HG03469 (cell line): ENCODE measurements around the gene MRPS23.

Source experiments
- ATAC-seq: cut with Tn5 transposase; IDR thresholded peaks from one replicate; pipeline ENCODE4 v1.9.1; 2021; ENCODE audit warnings: mild to moderate bottlenecking, moderate library complexity, moderate number of reproducible peaks; ENCODE audit not compliant: unreplicated experiment

MRPS23 gene

DNA sequence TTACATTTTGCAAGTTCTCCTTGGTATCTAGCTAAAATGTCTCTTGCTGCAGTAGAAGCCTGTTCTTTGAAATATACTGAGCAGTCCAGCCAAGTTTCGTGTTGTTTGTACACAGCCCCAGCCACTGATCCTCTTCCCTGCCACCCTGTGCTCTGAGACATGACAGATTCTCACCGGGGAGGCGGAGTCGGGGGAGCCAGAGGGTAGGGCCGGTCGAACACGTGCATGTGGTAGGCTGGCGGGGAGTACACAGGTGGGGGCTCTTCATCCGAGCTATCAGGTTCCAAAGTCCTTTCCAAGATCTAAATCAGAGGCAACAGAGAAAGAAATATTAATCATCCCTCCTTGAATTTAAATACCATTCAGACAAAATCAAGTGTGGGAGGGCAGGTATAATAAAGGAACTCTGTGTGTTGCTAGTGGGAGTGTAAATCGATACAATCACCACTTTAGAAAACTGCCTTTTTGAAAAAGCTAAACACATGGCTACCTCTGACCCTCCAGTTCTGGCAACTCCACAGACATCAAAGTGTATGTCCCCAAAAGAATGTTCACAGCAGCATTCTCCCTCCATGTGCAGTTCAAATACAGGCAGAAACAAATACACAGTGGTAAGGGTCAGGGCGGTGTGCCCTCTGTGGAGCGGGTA is 29.7 kb upstream of the MRPS23 start:
- ATAC-seq = no peak

DNA sequence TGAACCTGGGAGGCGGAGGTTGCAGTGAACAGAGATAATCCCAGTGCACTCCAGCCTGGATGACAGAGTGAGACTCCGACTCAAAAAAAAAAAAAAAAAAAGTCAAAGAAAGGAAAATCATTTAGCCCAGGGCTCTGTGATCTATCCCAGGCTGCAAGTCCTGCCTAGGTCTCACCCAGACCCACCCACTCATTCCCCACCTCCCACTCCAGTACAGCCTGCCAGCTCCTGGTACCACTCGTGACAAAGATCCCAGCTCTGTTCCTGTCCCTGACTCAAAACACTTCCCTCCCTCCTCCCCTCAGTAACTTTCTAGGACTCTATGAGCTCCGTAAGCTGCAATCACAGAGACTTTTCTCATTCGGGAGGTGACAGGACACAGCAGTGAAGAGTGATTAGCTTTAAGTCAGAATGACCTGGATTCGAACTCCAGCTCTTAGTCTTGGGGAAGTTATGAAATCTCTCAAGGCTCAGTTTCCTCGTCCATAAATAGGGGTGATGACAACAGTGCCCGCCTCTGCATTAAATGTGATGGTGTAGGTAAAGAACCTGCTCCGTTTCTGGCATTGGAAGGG is 28.0 kb upstream of the MRPS23 start:
- no peak for ATAC-seq

DNA sequence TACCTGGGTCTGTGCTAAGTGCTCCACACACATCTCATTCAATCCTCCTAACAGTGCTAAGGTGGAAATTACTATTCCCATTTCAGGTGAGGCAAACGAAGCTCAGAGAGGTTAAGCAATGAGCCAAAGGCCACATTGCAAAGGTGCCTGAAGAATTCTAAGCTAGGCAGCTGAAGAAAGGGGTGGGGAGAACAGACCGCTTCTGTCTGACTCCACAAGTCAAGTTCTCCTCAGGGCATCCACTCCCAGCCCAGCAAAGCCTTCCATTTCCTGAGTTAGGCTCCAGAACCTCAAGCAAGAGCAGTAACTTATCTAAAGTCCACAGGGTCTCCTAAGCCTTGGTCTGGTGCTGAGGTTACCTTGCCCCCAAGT is 27.0 kb upstream of the MRPS23 start:
- ATAC-seq = no peak

DNA sequence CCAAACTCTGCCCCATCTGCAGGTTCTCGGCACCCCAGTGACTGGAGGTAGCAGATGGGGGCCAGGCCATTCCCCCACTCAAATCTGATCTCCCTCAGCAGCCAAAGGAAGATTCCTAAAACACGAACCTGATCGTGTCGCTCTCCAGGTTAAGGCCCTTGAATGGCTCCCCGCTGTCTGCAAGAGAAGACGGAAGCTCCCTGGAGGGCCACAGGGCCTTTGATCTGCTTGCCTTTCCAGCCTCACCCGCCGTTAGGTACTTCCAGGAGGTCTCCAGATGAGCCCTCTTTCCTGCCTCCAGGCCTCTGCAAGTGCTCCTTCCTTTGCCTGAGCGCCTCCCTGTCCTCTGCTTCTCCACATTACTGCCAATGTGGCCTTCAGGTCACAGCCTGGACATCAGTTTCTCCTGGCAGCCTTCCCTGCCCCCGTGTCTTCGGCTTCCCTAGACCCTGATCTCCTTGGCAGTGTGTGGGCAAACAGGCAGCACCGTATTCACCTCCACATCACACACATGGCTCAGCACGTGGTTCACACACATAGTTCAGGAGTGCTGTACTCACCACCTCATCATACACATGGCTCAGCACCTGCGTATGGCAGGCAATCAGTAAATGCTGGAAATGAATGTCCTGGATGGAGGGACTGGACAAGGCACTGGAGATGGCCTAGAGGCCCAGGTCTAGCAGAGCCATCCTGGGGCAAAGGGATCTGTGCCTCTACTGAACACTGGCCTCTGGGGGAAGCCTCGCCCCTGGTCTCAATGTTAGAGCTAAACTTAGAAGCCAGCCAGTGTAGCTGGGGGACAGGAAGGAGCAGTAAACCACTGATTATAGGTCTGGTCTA is 26.4 kb upstream of the MRPS23 start:
- no peak for ATAC-seq

DNA sequence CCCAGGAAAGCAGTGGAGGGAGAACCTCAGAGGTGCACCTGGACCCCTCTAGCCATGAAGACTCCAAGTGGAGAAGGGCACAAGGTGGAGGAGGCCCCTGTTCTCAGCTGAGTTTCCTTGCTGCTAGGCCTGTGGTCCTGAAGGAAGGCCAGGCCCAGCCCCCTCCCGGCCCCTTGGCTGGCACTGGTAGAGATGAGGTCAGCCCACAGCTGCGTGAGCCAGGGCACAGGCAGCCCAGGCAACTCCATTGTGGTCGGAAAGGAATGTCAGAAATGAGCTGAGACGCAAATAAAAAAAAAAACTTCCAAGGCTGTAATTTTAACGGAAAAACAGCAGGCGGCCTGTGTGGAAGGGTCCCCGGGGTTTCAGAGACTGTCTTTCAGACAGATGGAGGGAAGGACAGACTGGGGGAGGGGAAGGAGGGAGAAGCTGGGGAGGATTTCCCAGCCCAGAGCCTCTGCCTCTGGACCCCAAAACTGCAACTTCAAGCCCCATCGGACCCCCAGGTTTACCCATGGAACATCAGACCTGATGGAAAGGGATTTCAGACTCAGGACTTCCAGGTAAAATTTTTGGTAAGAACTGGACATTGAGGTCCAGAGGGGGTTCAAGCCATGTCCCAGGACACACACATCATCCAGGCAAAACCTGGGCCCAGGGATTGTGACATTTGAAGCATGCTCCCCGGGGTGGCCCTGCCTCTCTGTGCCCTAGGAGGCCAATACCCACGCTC is 25.6 kb upstream of the MRPS23 start:
- ATAC-seq = no peak

DNA sequence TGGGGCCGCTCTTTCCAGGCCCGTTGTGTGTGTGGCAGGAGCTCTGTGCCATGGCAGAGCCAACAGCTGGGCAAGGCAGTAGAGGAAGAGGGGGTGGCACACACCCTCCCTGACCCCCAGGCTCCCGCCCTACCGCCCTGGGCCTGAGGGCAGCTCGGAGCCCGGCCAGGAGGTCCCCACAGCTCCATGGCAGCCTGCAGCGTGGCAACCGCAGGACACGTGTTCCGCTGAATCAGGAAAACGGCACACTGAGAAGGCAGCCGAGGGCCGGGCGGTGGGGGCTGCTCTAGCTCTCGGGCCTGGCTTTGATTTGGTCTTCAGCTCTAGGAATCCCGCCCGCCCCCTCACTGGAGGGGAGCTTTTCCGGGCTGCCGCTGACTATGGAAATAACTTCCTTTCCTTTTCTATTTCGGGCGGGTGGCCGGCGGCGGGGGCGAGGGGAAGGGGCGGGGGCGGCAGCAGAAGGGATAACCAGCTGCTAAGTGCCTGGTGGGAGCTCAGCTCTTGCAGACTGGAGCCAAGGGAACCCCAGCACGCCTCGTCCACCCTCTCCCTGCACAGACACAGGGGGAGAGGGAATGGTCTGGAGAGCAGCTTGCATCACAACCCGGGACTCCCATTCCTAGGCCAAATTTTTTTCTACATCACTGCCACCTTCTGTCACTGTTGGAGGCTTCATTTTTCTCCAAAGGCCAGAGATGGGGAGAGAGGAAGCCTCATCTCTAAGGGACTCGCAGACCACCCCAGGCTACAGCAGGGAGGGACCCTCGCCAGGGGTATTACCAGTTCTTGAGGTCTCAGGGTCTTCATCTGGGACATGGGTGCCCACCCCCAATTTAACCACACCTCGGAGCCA is 24.8 kb upstream of the MRPS23 start:
- no peak for ATAC-seq

DNA sequence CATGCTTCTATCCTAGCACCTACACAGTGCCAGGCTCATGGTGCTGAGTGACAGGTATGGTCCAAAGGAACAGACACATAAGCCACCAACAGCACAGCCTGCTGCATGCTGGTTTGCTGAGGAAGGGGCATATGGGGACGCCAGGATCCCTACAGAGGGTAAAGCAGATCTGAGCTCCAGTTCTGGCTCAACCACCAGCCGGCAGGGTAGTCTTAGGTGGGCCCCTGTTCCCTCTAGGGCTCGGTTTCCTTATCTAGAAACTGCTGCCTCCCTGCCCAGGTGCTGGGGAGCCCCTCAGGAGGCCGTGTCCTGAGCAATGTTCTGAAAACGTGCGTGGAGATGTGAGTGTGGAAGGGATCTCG is 24.2 kb upstream of the MRPS23 start:
- no peak for ATAC-seq

DNA sequence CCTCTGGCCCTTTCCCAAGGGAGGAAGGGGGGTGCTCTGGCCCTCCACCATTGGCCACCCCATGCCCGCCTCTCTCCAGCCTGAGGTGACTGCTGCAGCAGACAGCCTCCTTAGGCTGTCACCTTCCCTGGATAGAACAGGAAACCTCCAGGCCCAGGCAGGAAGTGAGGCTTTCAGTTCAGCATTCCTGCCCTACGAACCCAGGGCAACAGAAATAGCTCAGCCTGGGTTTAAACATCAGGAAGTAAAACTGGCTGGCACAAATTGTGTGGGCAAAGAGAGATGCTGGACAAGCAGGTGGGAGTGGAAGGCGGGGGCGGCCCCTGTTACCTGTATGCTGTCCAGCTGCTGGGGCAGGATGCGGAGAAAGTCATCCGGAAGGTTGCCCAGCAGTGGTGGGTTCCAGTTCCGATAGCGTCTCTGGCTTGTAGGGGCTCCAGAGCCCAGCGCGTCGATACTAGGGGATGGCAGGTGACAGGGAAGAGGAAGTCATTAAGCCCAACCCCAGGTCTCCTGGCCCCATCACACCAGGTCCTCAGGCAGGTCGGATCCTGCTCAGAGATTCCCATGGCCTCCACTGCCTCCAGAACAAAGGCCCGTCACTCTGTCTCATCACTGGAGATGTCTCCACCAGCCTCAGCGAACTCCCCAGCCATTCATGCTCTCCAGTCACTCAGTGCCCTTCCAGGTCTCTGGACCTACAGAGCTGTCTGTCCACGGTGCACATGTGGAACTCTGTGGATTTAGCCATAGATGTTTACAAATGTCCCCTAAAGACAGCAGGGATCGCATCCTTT is 23.6 kb upstream of the MRPS23 start:
- no peak for ATAC-seq

DNA sequence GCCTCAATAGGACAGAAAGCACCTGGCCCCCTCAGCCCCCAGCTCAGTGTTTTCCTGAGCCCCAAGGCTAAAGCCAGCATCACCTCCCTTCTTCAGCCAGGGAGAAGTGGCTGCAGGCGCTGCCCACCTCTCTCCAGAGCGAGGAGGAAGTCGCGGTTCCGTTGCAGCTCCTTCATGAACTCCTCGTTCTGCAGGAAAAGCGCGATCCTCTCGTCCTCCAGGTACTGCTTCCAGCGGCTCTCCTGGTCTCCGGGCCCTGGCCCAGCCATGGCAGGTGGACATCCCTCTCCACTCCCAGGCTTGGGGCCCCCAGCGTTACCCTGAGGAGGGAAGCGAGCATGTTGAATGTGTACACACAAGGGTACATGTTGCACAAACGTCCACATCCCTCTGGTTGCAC is 22.7 kb upstream of the MRPS23 start:
- ATAC-seq = no peak

DNA sequence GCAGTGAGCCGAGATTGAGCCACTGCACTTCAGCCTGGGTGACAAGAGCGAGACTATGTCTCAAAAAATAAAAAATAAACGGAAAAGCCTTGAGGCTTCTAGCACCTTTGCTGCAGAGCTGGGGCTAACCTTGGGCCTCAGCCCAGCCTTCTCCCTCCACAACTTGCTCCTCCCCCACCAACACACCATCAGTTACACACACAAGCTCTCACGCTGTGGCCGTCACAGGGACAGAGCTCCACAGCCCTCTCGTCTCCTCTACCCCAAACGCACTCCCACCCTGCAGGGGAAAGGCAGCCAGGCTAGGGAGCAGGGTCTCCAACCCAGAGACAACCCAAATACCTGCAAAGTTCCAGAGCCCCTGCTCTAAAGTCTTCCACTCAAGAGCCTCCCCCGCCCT is 22.0 kb upstream of the MRPS23 start:
- ATAC-seq = no peak

DNA sequence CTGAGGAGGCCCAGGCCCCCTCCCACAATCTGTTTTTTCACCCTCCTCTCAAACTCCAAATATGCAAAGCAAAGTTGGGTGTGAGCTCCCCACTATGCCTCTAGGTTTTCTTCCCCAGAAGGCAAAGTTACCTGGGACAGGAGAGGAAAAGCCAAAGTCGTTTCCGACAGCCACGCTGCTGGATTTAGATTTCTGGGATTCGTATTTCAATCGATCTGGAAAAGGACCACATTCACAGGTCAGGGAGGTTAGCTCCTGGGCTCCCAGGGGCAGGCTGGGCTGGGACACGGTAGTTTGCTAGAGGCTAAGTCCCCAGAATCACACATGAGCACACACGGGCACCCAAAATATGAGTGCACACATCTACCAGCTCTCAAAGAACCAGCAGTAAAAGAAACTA is 21.3 kb upstream of the MRPS23 start:
- no peak for ATAC-seq

DNA sequence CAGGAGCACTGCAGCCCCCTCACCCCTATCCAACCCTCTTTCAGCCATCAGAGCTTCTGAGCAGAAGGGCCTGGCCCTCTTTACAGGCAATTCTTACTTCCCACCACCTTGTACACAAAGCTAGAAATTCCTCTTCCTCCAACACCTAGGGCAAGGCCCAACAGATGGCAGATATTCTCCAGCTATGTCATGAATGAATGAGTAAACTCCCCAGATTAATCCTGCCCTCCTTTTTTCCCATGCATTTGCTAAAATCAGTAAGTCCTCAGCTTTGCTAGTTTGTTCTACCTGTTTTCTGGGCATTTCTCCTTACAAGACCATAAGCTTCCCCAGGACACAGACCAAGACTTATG is 20.4 kb upstream of the MRPS23 start:
- no peak for ATAC-seq

DNA sequence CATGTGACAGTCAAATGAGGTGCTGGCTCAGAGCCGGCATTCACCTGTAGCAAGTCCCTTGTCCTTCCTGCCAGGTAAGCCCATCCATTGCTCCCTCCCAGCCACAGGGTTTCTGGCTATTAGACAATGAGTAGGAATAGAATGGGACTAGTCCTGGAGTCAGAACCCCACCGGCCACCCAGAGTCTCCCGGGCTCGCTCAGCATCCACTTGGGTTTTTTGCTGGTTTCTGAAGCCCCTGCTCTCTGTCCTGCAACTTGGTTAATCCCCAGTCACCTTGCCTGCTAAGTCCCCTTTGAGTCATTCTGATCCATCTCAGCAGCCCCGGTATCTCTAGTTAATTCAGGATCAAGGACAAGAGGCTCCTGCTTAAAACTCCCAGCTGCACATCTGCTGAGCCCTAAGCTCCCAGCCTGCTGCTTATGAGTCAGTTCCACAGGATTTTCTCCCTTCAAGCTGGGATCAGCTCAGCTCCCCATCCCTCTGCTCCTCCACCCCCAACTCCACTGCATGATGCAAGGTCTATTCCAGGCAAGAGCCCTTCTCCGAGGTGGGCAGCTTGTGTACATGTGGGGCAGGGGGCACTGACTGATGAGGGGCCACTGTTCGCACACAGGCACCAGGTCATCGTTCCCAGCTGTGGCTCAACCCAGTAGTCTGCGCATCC is 19.9 kb upstream of the MRPS23 start:
- ATAC-seq = no peak

DNA sequence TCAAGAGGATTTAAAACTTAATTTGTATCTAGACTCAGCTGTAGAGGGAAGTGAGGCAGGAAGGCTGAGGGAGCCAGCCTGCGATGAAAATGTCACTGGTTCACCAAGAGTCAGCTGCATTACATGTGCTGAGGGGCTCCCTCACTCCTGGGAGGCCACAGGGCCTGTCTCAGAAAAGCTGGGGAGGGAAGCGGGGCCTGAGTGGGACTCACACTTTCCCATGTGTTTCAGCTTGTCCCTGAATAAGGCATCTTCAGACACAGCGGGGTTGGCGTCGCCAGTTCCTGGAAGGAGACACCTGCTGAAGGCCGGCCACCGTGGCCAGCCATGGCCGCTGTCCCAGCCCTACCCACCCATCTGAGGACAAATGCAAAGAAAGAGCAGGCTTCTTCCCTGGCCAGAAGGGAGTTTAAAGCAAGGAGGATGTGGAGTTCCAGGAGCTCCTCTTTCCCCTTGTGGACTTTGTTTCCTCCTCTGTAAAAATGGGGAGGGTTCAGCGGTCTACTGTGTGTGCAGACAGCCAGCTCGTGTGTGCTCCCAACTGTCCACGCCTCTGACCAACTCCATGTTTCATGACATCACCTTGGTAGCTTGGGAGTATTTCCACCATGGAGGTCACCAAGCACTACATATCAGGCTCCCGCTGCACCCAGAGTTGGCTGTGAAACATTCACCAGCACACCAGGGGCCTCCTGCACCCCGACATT is 19.2 kb upstream of the MRPS23 start:
- no peak for ATAC-seq

DNA sequence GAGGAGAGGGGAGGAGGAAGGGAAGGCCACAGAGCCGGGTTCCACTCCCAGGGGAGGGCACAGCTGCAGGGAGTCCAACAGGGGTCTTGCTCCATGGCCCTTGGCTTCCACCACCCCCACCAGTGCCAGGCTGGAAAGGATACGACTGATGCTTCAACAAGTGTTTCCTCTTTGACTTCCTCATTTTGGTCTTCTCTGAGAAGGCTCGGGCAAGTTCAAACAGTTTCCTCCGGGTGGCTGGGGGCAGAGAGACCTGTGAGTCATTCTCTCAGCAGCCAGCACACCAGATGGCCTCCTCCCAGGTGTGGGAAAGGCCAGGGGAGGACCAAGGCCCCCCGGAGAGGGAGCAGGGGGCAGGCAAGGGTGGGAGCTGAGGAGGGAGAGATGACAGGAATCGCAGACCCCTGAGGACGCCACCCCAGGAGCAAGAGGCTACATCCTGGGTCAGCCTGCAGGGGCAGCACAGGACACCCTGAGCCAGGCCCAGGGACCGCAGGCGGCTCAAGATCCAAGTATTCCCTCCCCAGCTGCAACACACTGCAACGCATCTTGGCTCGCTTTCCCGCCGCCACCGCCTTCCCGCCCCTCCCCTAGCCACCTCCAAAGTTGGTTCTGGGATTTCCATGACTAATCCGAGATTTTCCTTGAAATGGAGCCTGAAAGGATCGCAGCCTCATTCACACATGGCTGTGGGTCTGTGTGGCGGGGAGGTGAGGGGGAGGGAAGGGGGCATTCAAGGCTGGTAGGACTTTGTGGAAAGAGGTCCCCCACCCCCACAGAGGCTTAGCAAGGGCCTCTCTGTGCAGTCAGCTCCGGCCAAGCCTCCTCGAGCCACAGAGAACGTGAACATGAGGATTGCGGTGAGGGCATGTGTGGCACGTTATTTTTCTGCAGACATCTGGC is 18.4 kb upstream of the MRPS23 start:
- peak; percentile 63 for ATAC-seq

DNA sequence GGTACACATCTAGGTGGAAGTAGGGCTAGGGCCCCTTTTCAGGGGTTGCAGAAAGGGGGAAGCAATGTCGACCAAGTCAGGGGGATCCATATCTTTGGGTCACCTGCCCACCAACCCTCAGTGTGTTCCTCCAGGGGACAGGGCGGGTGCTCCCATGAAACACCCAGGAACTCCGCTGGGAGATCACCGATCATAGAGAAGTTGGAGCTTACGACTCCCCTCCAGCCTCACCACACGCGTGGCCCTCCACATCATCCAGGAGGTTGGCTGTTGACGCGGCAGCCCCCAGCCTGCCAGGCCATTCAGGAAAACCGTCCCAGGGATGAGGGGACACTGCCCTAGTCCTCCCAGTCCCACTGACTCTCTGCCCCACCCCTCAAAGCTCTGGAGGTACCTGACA is 17.3 kb upstream of the MRPS23 start:
- ATAC-seq = no peak

DNA sequence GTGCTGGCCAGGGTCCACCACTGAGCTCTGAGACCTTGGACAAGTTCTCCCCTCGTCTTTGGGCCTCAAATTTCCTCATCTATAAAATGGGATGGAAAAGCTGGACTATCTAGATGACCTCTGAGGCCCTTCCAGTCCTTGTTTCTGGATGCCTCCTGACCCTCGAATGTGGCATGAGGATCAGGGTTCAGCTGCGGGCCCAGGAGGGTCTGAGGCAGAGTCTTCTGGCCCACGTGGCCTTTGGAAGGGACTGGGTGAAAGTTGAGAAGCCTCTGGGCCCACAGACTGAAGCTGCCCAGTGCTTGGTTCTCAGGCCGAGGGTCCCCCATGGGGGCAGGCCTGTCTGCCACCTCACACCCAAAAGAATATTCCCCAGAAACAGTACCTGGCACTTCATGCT is 16.9 kb upstream of the MRPS23 start:
- no peak for ATAC-seq

DNA sequence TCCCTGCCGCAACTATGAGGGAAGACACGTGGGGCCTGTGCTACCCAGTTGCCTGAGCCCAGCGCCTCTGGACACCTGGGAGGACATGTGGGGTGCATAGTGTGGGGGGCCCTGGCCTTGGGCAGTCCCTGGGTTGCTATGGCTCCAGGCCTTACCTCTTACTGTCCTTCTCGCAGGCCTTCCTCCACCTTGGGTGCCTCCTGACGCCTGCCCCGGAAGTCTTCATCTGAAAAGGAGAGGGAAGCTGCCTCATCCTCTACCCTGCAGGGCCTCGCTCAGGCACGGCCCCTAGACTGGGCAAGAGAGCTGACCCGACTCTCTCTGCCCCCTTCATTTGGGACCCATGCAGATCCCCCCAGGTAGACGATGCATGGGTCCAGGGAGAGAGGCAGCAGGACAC is 16.5 kb upstream of the MRPS23 start:
- ATAC-seq = no peak
